OCI-LY1 (cell line): ENCODE data around the gene KCNJ15.

Experiments used
- H2AFZ ChIP-seq: fragments of 200-600 bp; sonication (generic), shearing (Covaris generic); 2 replicates; pipeline ENCODE4 v1.6.0; 2014; ENCODE audit warnings: antibody characterized with exemption, mild to moderate bottlenecking, low read length
- H3F3A ChIP-seq: fragments of 200-600 bp; sonication (generic), shearing (Covaris generic); 2 replicates; pipeline ENCODE4 v1.6.0; 2014; ENCODE audit warnings: mild to moderate bottlenecking, antibody characterized with exemption, low read length, moderate library complexity; ENCODE audit not compliant: insufficient read depth
- H3K27ac ChIP-seq: fragments of 200-600 bp; sonication (generic); 2 replicates; pipeline ENCODE4 v1.5.1; 2014; ENCODE audit warnings: low read length, mixed run types, mild to moderate bottlenecking, low read depth; ENCODE audit not compliant: poor library complexity, severe bottlenecking
- H3K27me3 ChIP-seq: fragments of 200-600 bp; sonication (generic); 2 replicates; pipeline ENCODE4 v1.6.0; 2014; ENCODE audit warnings: antibody characterized with exemption, mild to moderate bottlenecking, low read length, moderate library complexity; ENCODE audit not compliant: insufficient read depth
- H3K36me3 ChIP-seq: fragments of 200-600 bp; sonication (generic); 2 replicates; pipeline ENCODE4 v1.6.1; 2014; ENCODE audit warnings: mild to moderate bottlenecking, antibody characterized with exemption, low read length, moderate library complexity, mixed read lengths; ENCODE audit not compliant: insufficient read depth
- H3K4me1 ChIP-seq: fragments of 200-600 bp; sonication (generic); 2 replicates; pipeline ENCODE4 v1.5.1; 2014; ENCODE audit warnings: mild to moderate bottlenecking, low read length, moderate library complexity; ENCODE audit not compliant: insufficient read depth, severe bottlenecking
- H3K4me2 ChIP-seq: fragments of 200-600 bp; sonication (generic), shearing (Covaris generic); 2 replicates; pipeline ENCODE4 v1.6.1; 2014; ENCODE audit warnings: low read length
- H3K4me3 ChIP-seq: fragments of 200-600 bp; sonication (generic); 2 replicates; pipeline ENCODE4 v1.5.1; 2014; ENCODE audit warnings: low read length, low read depth, mild to moderate bottlenecking, mixed read lengths; ENCODE audit not compliant: poor library complexity, severe bottlenecking
- H3K79me2 ChIP-seq: fragments of 200-600 bp; shearing (Covaris generic); 2 replicates; pipeline ENCODE4 v1.6.1; 2016; ENCODE audit warnings: mixed run types, low read length, mixed read lengths; ENCODE audit not compliant: insufficient read depth
- H3K9ac ChIP-seq: fragments of 200-600 bp; sonication (generic), shearing (Covaris generic); 2 replicates; pipeline ENCODE4 v1.6.1; 2014; ENCODE audit warnings: mild to moderate bottlenecking, low read length, mixed read lengths
- H3K9me2 ChIP-seq: fragments of 200-600 bp; sonication (generic), shearing (Covaris generic); 2 replicates; pipeline ENCODE4 v1.6.1; 2014; ENCODE audit warnings: low read depth, mild to moderate bottlenecking, low read length, mixed read lengths
- H3K9me3 ChIP-seq: fragments of 200-600 bp; shearing (Covaris generic); 2 replicates; pipeline ENCODE4 v1.6.1; 2014; ENCODE audit warnings: low read length, mixed read lengths
- H4K20me1 ChIP-seq: fragments of 200-600 bp; sonication (generic), shearing (Covaris generic); 2 replicates; pipeline ENCODE4 v1.6.0; 2016; ENCODE audit warnings: mild to moderate bottlenecking, low read length; ENCODE audit not compliant: insufficient read depth
- EZH2 ChIP-seq: fragments of 200-600 bp; sonication (generic), shearing (Covaris generic); IDR thresholded peaks from 2 replicates; pipeline ENCODE4 v1.8.0; 2017; ENCODE audit warnings: borderline replicate concordance, mixed run types, mild to moderate bottlenecking, antibody characterized with exemption, low read length, moderate library complexity, mixed read lengths
- TF ChIP-seq, protein P1 (sequence below): fragments of 200-600 bp; sonication (generic), shearing (Covaris generic); IDR thresholded peaks from 2 replicates; pipeline ENCODE4 v1.5.1; 2017; ENCODE audit warnings: mild to moderate bottlenecking, antibody characterized with exemption, low read length, moderate library complexity, mixed read lengths

Gene KCNJ15

DNA sequence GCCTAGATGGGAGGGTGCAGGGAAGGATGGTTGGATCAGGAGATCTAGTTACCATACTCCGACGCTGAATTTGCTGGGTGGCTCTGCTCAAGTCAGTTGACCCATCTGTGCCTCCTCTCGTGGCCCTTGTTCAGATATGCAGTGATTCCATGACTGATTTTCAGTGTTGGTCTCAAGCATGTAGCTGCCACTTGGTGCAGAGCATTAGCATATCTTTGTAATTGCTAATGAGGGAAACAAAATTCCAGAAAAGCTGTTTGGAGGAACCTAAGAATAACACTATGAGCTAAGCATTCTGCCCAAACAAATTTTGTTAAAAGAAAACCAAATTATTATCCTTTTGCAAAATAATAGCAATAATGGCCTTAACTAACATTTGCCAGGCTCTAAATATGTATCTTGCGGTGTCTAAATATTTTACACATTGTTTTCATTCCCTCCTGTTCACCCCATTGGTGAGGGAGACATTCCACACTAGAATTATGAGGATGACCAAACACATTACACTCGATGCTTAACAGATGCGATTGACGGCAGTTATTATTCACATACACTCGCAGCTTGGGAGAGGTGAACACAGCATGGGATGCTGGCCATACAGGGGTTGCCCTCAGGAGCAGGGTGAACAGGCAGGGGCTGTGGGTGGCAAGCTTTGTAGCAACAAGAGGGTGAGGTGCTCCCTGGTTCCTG, 69.1 kb downstream of the KCNJ15 start:
- no peak overlapping the region for H3K9ac ChIP-seq
- no peaks in the 10 kb centered on the region for H3K9me3 ChIP-seq
- no peak overlapping the region for H3K4me2 ChIP-seq
- H3F3A ChIP-seq: no peaks in the 10 kb centered on the region
- H2AFZ ChIP-seq: no peak overlapping the region
- no peaks in the 10 kb centered on the region for H3K36me3 ChIP-seq
- no peaks in the 10 kb centered on the region for H3K9me2 ChIP-seq
- H3K4me3 ChIP-seq: no peak overlapping the region
- TF ChIP-seq EZH2: no peak
- TF ChIP-seq, protein P1, sequence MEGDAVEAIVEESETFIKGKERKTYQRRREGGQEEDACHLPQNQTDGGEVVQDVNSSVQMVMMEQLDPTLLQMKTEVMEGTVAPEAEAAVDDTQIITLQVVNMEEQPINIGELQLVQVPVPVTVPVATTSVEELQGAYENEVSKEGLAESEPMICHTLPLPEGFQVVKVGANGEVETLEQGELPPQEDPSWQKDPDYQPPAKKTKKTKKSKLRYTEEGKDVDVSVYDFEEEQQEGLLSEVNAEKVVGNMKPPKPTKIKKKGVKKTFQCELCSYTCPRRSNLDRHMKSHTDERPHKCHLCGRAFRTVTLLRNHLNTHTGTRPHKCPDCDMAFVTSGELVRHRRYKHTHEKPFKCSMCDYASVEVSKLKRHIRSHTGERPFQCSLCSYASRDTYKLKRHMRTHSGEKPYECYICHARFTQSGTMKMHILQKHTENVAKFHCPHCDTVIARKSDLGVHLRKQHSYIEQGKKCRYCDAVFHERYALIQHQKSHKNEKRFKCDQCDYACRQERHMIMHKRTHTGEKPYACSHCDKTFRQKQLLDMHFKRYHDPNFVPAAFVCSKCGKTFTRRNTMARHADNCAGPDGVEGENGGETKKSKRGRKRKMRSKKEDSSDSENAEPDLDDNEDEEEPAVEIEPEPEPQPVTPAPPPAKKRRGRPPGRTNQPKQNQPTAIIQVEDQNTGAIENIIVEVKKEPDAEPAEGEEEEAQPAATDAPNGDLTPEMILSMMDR: no peak
- no peak overlapping the region for H3K27ac ChIP-seq
- no peaks in the 10 kb centered on the region for H4K20me1 ChIP-seq
- no peaks in the 10 kb centered on the region for H3K27me3 ChIP-seq
- H3K4me1 ChIP-seq: no peaks in the 10 kb centered on the region
- H3K79me2 ChIP-seq: no peaks in the 10 kb centered on the region

DNA sequence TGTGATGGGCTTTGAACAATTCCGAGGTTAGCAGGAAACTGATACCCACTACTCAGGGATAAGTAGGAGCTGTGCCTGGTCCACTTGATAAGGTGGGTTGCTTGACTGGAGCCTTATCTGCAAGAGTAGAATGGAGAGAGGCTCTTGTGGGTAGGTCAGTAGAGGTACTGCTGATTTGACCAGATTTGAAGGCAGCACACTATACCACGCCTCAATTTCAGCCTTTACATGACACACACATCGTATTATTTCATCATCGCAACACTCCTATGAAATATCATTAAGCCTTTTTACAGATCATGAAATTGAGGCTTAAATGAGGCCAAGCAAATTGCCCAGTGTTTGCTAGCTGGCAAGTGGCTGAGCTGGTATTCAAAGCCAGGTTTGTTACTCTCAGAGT, 69.6 kb downstream of the KCNJ15 start:
- H3K9me3 ChIP-seq: no peaks in the 10 kb centered on the region
- no peaks in the 10 kb centered on the region for H3F3A ChIP-seq
- H3K79me2 ChIP-seq: no peaks in the 10 kb centered on the region
- no peaks in the 10 kb centered on the region for H3K36me3 ChIP-seq
- H3K9me2 ChIP-seq: no peaks in the 10 kb centered on the region
- no peak overlapping the region for H3K4me3 ChIP-seq
- TF ChIP-seq EZH2: no peak
- TF ChIP-seq, protein P1: no peak
- no peaks in the 10 kb centered on the region for H4K20me1 ChIP-seq
- H3K4me1 ChIP-seq: no peaks in the 10 kb centered on the region
- H3K27ac ChIP-seq: no peak overlapping the region
- no peak overlapping the region for H2AFZ ChIP-seq
- no peak overlapping the region for H3K9ac ChIP-seq
- no peak overlapping the region for H3K4me2 ChIP-seq
- H3K27me3 ChIP-seq: no peaks in the 10 kb centered on the region

DNA sequence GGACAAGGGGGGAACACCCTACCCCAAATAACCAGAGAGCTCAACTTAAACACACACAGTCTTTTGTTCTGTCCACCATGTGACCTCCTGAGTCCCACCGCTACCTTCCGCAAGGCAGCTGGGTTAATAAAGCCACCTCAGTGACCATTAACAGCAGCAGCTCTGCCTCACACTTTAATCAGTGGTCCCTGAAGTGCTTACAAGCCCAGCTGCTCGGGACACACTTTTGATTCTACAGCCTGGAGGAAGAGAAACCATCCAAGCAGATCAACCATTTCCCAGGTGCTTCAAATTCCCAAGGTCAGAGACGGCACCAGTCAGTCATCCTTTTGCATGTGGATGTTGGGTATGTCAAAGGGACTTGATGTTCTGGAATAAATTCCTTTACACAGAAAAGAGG, 70.1 kb downstream of the KCNJ15 start:
- Histone ChIP-seq H2AFZ (no peak overlapping the region), H3K79me2 (no peaks in the 10 kb centered on the region), H3F3A (no peaks in the 10 kb centered on the region), H3K36me3 (no peaks in the 10 kb centered on the region), H3K9ac (no peak overlapping the region), H3K27me3 (no peaks in the 10 kb centered on the region), H3K9me3 (no peaks in the 10 kb centered on the region), H3K9me2 (no peaks in the 10 kb centered on the region), H3K27ac (no peak overlapping the region), H3K4me2 (no peak overlapping the region), H3K4me3 (no peak overlapping the region), H3K4me1 (no peaks in the 10 kb centered on the region), H4K20me1 (no peaks in the 10 kb centered on the region)
- TF ChIP-seq EZH2: no peak
- TF ChIP-seq, protein P1: no peak
